SK-N-MC (cell line): ENCODE results near the gene PPP6C.
A peak's percentile ranks its signal among the peaks of the same experiment; 100 is the strongest.
"Not testable (repeated sequence)": the region's sequence is repeated elsewhere in the genome, so short reads cannot be mapped to it uniquely, and the experiment has no call there.

Experiments
- DNase-seq: peaks from one replicate; pipeline ENCODE4 v3.0.0-alpha.2; 2011; ENCODE audit warnings: low read depth, low spot score
- H3K27ac ChIP-seq: fragments of 200-600 bp; sonication (generic); 2 replicates; pipeline ENCODE4 v1.5.1; 2016; ENCODE audit warnings: mixed run types
- H3K36me3 ChIP-seq: fragments of 200-600 bp; sonication (generic); 2 replicates; pipeline ENCODE4 v1.6.1; 2017; ENCODE audit warnings: antibody characterized with exemption, low read length, mixed read lengths; ENCODE audit not compliant: insufficient read depth
- H3K4me3 ChIP-seq: fragments of 200-600 bp; sonication (generic); 2 replicates; pipeline ENCODE4 v1.5.1; 2016
- H3K9ac ChIP-seq: fragments of 200-600 bp; sonication (generic); 2 replicates; pipeline ENCODE4 v1.8.0; 2017; ENCODE audit warnings: mixed run types, mixed read lengths; ENCODE audit not compliant: insufficient read length
- H3K9me3 ChIP-seq: fragments of 200-600 bp; sonication (generic); 2 replicates; pipeline ENCODE4 v1.6.1; 2017; ENCODE audit warnings: low read depth, mild to moderate bottlenecking, antibody characterized with exemption, low read length, moderate library complexity, mixed read lengths
- EZH2 ChIP-seq: fragments of 200-600 bp; sonication (generic); IDR thresholded peaks from one replicate; pipeline ENCODE4 v1.6.1; 2017; ENCODE audit warnings: antibody characterized with exemption
- FOXP2 ChIP-seq: optimal IDR thresholded peaks from 2 replicates; pipeline ENCODE3; 2011; ENCODE audit warnings: mild to moderate bottlenecking, moderate library complexity; ENCODE audit not compliant: insufficient read depth; ENCODE audit errors: extremely low read length, control extremely low read depth
- POLR2AphosphoS5 ChIP-seq: IDR thresholded peaks from 2 replicates; pipeline ENCODE4 v1.6.1; 2012; ENCODE audit warnings: mild to moderate bottlenecking, low read depth, low read length, borderline replicate concordance

The PPP6C gene

GRCh38 chr9:125190361-125190801 lies 778 bp upstream of the PPP6C start:
- Histone ChIP-seq H3K27ac (peak overlapping the region; percentile 89), H3K9ac (peak overlapping the region; percentile 96), H3K4me3 (peak overlapping the region; percentile 89), H3K9me3 (no peaks in the 10 kb centered on the region), H3K36me3 (no peaks in the 10 kb centered on the region)
- TF ChIP-seq POLR2AphosphoS5: no peak
- TF ChIP-seq FOXP2: no peak
- no peak for TF ChIP-seq EZH2
- DNase-seq: no peak

GRCh38 chr9:125189011-125189360 lies 617 bp downstream of the PPP6C start:
- peak overlapping the region; percentile 89 for H3K4me3 ChIP-seq
- H3K36me3 ChIP-seq: peaks cover under 1% of the 10 kb centered on the region; the same call in 1 of the 2 replicates
- no peak for TF ChIP-seq POLR2AphosphoS5
- no peak for TF ChIP-seq FOXP2
- TF ChIP-seq EZH2: no peak
- no peak for DNase-seq
- H3K27ac ChIP-seq: peak overlapping the region; percentile 89; the same call in 1 of the 2 replicates
- H3K9ac ChIP-seq: peak overlapping the region; percentile 96
- no peaks in the 10 kb centered on the region for H3K9me3 ChIP-seq

DNA sequence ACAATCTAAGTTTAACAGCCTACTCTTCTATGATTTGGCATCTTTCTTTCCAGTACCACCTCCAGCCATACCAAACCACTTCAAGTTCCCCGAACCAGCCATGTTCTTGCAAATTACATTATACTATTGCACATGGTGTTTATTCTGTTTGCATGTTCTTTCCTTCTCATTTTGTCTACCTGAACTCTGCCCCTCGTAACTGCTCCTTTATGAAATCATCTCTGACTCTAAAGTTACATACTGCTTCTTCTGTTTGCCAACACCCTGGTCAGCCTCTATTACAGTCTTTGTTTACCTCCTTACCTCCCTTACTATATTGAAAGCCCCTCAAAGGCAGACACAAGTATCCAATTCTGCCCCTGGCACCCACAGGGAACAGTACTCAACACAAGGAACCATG lies 6.0 kb downstream of the PPP6C start:
- no peak overlapping the region for H3K27ac ChIP-seq

GRCh38 chr9:125183054-125183453 lies 6.5 kb downstream of the PPP6C start:
- no peak overlapping the region for H3K9ac ChIP-seq
- TF ChIP-seq FOXP2 (no peak), EZH2 (no peak), POLR2AphosphoS5 (no peak)
- H3K9me3 ChIP-seq: no peaks in the 10 kb centered on the region
- DNase-seq: no peak
- no peak overlapping the region for H3K27ac ChIP-seq
- H3K36me3 ChIP-seq: peaks cover 16% of the 10 kb centered on the region; the same call in 1 of the 2 replicates
- no peak overlapping the region for H3K4me3 ChIP-seq

More for the DNA sequence above, 6.0 kb downstream of the PPP6C start:
- H3K9ac ChIP-seq: no peak overlapping the region
- DNase-seq: no peak
- TF ChIP-seq EZH2 (no peak), FOXP2 (no peak)
- peaks cover 10% of the 10 kb centered on the region; the same call in 1 of the 2 replicates for H3K36me3 ChIP-seq
- no peak overlapping the region for H3K4me3 ChIP-seq
- H3K9me3 ChIP-seq: no peaks in the 10 kb centered on the region

DNA sequence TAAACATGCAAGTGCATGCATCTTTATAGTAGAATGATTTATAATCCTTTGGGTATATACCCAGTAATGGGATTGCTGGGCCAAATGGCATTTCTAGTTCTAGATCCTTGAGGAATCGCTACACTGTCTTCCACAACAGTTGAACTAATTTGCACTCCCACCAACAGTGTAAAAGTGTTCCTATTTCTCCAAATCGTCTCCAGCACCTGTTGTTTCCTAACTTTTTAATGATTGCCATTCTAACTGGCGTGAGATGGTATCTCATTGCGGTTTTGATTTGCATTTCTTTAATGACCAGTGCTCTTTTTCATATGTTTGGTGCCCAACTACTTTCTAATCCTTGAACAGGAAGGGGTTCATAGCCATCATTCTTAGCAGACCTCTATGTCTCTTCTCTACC lies 7.8 kb downstream of the PPP6C start:
- peaks cover 17% of the 10 kb centered on the region; the same call in 1 of the 2 replicates for H3K36me3 ChIP-seq
- H3K27ac ChIP-seq, DNase-seq, H3K4me3 ChIP-seq, H3K9ac ChIP-seq, H3K9me3 ChIP-seq: not testable (repeated sequence)

DNA sequence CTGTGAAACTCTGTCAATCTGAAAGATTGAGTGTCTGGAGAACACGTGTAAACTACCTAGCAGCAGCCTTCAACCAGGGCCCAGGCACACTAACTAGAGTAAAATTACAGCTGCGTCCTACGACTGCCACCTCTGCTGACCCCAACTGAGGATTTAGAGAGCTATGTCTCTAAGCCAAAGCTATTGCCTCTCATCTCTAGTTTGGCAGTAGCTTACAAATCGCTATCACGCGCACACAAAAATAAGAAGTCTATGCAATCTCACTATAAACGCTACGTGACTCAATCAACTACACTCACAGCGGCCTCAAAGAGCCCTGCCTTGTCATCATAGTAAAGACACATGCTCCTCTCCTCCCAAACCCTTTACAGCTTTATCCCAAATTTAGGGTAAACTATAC lies 8.7 kb downstream of the PPP6C start:
- TF ChIP-seq POLR2AphosphoS5 (no peak), EZH2 (no peak), FOXP2 (no peak)
- no peaks in the 10 kb centered on the region for H3K9me3 ChIP-seq
- no peak overlapping the region for H3K9ac ChIP-seq
- DNase-seq: no peak
- H3K36me3 ChIP-seq: peaks cover 17% of the 10 kb centered on the region; the same call in 1 of the 2 replicates
- no peak overlapping the region for H3K27ac ChIP-seq
- H3K4me3 ChIP-seq: no peak overlapping the region

GRCh38 chr9:125179776-125180175 lies 9.8 kb downstream of the PPP6C start:
- H3K9me3 ChIP-seq: not testable (repeated sequence)
- peaks cover 17% of the 10 kb centered on the region; the same call in 1 of the 2 replicates for H3K36me3 ChIP-seq

GRCh38 chr9:125177888-125178287 lies 11.7 kb downstream of the PPP6C start:
- no peak for DNase-seq
- TF ChIP-seq FOXP2 (no peak), EZH2 (no peak), POLR2AphosphoS5 (no peak)
- H3K9ac ChIP-seq: no peak overlapping the region
- no peak overlapping the region for H3K27ac ChIP-seq
- H3K36me3 ChIP-seq: peaks cover 10% of the 10 kb centered on the region; the same call in 1 of the 2 replicates
- no peak overlapping the region for H3K4me3 ChIP-seq
- H3K9me3 ChIP-seq: no peaks in the 10 kb centered on the region

More at GRCh38 chr9:125179776-125180175, 9.8 kb downstream of the PPP6C start:
- DNase-seq, H3K4me3 ChIP-seq, H3K9ac ChIP-seq, H3K27ac ChIP-seq: not testable (repeated sequence)

GRCh38 chr9:125176636-125177035 lies 13.0 kb downstream of the PPP6C start:
- H3K9me3 ChIP-seq: no peaks in the 10 kb centered on the region
- peak overlapping the region; percentile 40 for H3K4me3 ChIP-seq
- no peak for DNase-seq
- peak overlapping the region; percentile 84 for H3K27ac ChIP-seq
- TF ChIP-seq EZH2 (no peak), POLR2AphosphoS5 (no peak), FOXP2 (no peak)
- peak overlapping the region; percentile 15 for H3K9ac ChIP-seq
- peaks cover 10% of the 10 kb centered on the region; the same call in 1 of the 2 replicates for H3K36me3 ChIP-seq
